HG03196 (cell line): ENCODE measurements around the gene NHSL1.

Source experiments
- ATAC-seq: cut with Tn5 transposase; IDR thresholded peaks from one replicate; pipeline ENCODE4 v1.9.1; 2021; ENCODE audit not compliant: unreplicated experiment

The NHSL1 gene

GRCh38 chr6:138523347-138524210 lies 24.3 kb upstream of the NHSL1 start:
- ATAC-seq: no peak

DNA sequence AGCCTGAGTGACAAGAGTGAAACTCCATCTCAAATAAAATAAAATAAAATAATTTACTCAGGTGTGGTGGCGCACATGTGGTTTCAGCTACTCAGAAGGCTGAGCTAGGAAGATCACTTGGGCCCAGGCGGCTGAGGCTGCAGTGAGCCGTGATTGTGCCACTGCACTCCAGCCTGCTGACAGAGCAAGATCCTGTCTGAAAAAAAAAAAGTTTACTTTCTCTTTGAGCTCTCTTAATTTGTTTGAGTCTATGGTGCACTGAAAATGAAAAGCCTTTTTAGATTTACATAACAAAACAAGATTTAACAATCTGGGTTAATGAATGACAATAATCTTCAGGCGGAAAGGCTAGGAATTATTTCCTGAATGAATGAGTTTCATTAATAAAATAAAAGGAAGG lies 23.3 kb upstream of the NHSL1 start:
- ATAC-seq: no peak

DNA sequence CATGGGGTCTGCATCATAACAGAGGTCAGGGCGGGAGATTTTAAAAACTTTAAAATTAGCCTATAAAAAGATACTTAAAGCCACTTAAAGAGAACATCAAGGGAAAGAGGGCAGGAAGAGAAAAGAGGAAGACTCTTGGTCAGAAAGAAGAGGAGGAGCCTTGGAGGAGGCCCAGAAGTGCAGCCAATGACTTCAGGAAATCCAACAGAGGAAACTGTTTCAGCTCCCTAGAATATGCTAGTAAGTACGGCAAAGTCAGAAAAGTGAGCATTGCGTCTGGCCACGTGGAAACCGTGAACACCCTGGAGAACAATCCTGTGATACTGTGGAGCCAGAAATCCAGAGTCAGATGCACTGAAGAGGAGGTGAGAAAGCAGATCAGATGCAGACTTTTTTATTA lies 22.5 kb upstream of the NHSL1 start:
- no peak for ATAC-seq

DNA sequence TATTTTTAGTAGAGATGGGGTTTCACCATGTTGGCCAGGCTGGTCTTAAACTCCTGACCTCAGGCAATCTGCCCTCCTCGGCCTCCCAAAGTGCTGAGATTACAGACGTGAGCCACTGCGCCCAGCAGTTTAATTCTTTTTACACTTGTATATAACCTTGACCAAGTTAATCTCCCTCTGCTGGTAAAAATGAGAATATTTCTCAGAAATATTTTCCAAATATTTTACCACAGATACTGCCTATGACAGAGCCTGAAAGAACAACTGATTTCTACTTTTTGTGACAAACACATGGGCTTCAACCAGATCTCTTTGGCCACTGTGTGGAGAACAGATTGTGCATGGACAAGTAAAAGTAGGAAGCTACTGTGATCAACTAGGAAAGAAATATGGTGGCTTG lies 21.2 kb upstream of the NHSL1 start:
- ATAC-seq: no peak

DNA sequence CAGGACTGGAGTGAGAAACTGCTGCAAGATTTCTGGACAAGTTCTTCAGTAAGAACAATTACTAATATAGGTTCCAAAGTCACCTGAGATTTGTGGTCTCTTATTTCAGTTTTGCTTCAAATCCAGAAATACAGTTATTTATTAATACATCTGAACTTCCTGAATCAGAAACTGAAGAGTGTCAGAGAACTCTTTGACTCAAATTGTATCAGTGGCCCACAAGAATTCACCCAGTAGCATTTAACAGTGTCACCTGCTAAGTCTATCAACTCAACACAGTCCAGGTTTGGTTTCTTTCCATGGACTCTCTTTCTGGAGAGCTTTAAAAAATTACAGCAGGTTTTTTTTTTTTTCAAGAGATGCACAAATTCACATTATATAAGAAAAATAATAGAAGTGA lies 18.8 kb upstream of the NHSL1 start:
- peak; percentile 45 for ATAC-seq

DNA sequence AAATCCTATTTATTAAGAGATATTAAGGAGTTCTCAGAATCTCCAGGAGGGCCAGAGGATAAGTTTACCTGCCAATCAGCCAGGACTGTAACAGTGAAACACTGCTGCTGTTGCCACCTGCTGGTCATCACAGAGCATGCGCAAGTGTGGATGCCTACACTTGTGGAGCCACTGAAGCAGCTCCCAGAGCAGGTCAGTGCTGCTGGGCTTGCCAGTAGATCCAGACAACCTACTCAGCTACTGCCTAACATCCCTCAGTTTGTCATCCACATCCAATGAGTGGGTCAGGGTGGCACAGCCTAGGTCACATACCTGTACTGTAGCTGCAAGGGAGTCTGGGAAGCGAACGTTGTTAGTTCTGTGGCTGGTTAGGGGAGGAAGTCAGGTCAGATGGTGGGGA lies 18.3 kb upstream of the NHSL1 start:
- ATAC-seq: peak; percentile 88

- no peak for ATAC-seq
These were observed 16.5 kb upstream of the NHSL1 start for GRCh38 chr6:138515657-138516248.

GRCh38 chr6:138514860-138515540 lies 15.7 kb upstream of the NHSL1 start:
- no peak for ATAC-seq

GRCh38 chr6:138512609-138513008 lies 13.3 kb upstream of the NHSL1 start:
- ATAC-seq: no peak

GRCh38 chr6:138510093-138510492 lies 10.8 kb upstream of the NHSL1 start:
- ATAC-seq: no peak

GRCh38 chr6:138509371-138509770 lies 10.1 kb upstream of the NHSL1 start:
- no peak for ATAC-seq

DNA sequence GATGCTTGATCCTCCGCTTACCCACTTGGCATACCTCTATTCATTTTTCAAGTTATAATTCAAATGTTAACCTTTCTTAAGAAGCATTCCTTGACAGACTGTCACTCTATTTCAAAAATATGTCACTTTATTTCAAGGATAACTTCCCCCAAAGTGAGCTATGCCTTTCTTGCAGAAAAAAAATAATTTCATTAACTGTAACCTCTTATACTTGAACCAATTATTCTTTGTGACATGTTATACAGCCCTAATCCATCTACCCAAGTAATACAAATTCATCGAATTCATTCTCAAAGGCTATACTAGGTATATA lies 9.3 kb upstream of the NHSL1 start:
- no peak for ATAC-seq

- no peak for ATAC-seq
These were observed 8.8 kb upstream of the NHSL1 start for GRCh38 chr6:138507977-138508675.

DNA sequence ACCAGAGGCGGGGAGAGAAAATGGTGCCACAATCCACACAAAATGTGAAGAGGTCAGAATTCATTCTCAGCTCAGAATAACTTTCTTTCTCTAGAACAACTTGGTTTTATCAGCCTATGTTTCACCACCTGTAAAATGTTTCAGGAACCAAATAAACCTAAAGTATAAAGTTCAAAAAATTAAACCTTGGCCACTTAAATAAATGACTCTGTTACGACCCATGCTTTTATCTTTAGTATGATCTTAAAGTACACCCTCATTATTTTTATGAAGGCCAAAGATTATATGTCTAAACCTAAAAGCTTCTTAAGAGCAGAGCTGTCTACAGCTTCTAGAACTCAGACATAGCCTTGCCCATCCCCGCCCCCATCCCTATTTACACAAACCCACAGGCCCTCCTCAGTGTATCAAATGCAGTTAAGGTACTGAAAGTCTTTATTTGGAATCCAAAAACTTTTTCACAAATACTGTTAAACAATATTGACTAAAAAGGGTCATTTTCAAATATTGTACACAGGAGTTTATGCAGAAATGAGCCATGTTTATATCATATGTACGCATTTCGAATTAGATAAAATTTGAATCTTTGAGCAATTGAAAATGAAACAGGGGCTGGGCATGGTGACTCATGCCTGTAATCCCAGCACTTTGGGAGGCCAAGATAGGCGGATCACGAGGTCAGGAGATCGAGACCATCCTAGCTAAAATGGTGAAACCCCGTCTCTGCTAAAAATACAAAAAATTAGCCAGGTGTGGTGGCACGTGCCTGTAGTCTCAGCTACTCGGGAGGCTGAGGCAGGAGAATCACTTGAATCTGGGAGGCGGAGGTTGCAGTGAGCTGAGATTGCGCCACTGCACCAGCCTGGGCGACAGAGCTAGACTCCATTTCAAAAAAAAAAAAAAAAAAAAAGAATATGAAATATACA lies 5.7 kb upstream of the NHSL1 start:
- no peak for ATAC-seq

DNA sequence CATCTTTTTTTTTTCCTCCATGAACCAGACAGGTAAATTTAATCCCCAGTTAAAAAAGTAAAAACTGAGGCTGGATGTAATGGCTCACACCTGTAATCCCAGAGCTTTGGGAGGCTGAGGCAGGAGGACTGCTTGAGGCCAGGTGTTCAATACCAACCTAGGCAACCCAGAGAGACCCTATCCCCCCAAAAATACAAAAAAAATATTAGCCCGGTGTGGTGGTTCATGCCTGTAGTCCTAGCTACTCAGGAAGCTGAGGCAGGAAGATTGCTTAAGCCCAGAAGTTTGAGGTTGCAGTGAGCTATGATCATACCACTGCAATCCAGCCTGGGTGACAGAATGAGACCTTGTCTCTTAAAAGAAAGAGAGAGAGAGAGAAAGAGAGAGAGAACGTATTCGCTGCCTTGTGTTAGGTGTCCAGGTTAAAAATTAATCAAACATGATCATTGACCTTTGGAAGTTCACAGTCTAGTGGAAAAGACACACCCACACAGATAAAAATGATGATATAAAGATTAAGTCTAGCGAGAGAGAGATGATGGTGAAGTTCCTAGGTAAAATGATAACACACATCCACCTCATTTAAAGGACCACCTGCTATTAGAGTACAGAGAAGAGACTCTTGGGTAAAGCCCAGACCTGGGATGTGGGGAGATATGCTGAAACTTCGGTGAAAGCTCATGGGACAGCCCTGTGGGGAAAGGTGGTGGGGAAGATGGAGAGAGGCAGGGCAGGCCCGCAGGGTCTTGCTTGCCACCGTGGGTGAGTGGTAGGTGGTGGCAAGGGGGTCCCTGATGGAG lies 4.8 kb upstream of the NHSL1 start:
- no peak for ATAC-seq

DNA sequence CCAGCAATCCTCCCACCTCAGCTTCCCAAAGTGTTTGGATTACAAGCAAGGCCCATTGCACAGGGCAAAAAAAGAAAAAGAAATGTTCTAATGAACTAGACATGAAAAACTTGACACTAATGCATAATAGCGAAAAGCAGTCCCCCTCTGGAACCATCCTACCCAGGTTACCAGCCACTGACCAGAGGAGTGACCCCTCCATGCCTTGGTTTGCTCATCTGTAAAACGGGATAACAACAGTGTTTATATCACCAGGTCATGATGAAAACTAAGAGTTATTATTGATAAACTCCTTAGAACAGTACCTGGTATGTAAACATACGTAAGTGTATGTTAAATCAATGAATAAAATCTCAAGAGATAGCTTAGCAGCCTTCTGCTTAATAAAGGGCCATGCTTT lies 3.3 kb upstream of the NHSL1 start:
- no peak for ATAC-seq

DNA sequence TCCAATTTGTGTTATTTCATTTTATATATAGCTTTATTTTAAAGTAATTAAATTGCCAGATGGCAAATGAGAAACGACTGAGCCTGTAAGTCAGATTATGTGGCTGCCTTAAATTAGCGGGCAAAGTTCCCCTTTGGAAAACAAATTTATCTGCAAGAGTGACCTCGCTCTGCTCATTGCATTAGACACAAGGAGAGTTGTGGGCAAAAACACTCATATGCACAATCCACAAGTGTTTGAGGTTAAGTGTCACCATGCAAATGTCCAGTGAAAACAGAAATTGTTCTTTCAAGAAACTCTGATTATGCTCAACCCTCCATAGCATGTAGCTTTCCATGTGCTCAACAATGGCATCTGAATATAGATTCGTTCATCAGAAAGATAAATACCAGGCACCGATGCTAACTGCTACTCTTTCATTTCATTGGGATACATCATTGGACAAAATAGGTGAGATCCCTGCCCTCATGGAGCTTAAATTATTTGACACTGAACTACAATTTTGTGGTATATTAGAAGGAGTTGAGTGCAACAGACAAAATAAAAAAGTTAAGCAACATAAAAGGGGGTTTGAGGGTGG lies 1.7 kb upstream of the NHSL1 start:
- ATAC-seq: no peak

DNA sequence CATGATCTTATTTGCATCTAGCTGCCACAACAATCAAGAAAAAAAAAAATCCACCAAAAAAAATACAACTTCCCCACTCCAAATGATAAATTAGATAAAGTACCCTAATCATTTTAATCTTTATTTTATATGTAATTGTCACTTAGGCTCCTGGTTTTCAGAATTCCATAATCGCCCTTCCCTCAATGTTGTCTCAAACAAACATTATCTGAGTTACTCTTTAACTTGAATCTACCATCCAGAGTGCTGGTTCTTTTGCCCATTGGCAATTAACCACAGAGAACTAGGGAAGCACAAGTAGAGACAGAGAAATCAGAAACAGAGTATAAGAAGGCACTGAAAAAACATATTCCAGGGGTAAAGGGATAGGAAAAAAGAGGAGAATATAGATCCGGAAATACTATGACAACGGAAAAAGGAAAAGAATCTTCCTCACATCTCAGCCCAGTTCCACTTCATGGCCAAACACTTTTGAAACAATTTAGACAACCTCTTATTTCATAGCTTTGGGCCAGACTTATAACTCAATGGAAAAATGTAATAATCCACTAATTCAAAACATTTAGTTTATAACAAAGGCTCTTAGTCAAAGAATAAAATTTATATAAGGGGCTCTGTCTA lies 861 bp upstream of the NHSL1 start:
- ATAC-seq: no peak
